ENCODE measurements around the gene CAMK1D. TPM values are rescaled to one million over a fixed set of nuclear protein-coding genes. Genes with fewer than 3 reads are reported as not detected.
"Not testable (repeated sequence)": the region's sequence is repeated elsewhere in the genome, so short reads cannot be mapped to it uniquely, and the experiment has no call there.

CAMK1D gene
- total RNA-seq, 1 donor from 2014 or later, result 22.5 TPM

- no peak for TF ChIP-seq CTCF (IDR thresholded peaks at IDR 0.05)
- Histone ChIP-seq H3K27me3 (ENCODE audit: low read depth) (peaks cover 5% of the 10 kb centered on the region), H3K36me3 (no peaks in the 10 kb centered on the region), H3K4me1 (no peaks in the 10 kb centered on the region), H3K9me3 (no peaks in the 10 kb centered on the region), H3K4me3 (no peak overlapping the region), H3K27ac (no peak overlapping the region)
- no peak for DNase-seq
- intact Hi-C loops (cut with DNase I), result no loop called here
- no peak for ATAC-seq
Measured at GRCh38 chr10:12539350-12540164, 190.2 kb downstream of the CAMK1D start.

GRCh38 chr10:12540341-12540781, 191.0 kb downstream of the CAMK1D start:
- intact Hi-C loops (cut with DNase I), result no loop called here
- no peak for TF ChIP-seq CTCF (IDR thresholded peaks at IDR 0.05)
- H3K9me3 ChIP-seq, result no peaks in the 10 kb centered on the region
- no peaks in the 10 kb centered on the region for H3K36me3 ChIP-seq
- H3K27ac ChIP-seq, result no peak overlapping the region
- no peak for DNase-seq
- H3K4me3 ChIP-seq, result no peak overlapping the region
- H3K27me3 ChIP-seq (ENCODE audit: low read depth), result peaks cover 5% of the 10 kb centered on the region
- no peak for ATAC-seq
- H3K4me1 ChIP-seq, result no peaks in the 10 kb centered on the region

GRCh38 chr10:12541446-12542067, 192.2 kb downstream of the CAMK1D start:
- Histone ChIP-seq H3K27ac (no peak overlapping the region), H3K36me3 (no peaks in the 10 kb centered on the region), H3K4me1 (no peaks in the 10 kb centered on the region), H3K4me3 (no peak overlapping the region), H3K27me3 (ENCODE audit: low read depth) (peaks cover 5% of the 10 kb centered on the region), H3K9me3 (no peaks in the 10 kb centered on the region)
- intact Hi-C loops (cut with DNase I), result no loop called here
- no peak for TF ChIP-seq CTCF (IDR thresholded peaks at IDR 0.05)
- DNase-seq, result no peak
- ATAC-seq, result no peak

- H3K9me3 ChIP-seq, result no peaks in the 10 kb centered on the region
- H3K27ac ChIP-seq, result no peak overlapping the region
- DNase-seq (no peak), ATAC-seq (no peak)
- peaks cover 5% of the 10 kb centered on the region for H3K27me3 ChIP-seq (ENCODE audit: low read depth)
- no peak overlapping the region for H3K4me3 ChIP-seq
- H3K36me3 ChIP-seq, result no peaks in the 10 kb centered on the region
- intact Hi-C loops (cut with DNase I), result no loop called here
- H3K4me1 ChIP-seq, result no peaks in the 10 kb centered on the region
- no peak for TF ChIP-seq CTCF (IDR thresholded peaks at IDR 0.05)
Measured at GRCh38 chr10:12542133-12542670, 192.9 kb downstream of the CAMK1D start.

GRCh38 chr10:12543589-12543988, 194.2 kb downstream of the CAMK1D start:
- no peak for TF ChIP-seq CTCF (IDR thresholded peaks at IDR 0.05)
- DNase-seq, result no peak

GRCh38 chr10:12546160-12546802, 196.9 kb downstream of the CAMK1D start:
- H3K27ac ChIP-seq; intact Hi-C loops (cut with DNase I); ATAC-seq; H3K9me3 ChIP-seq; H3K27me3 ChIP-seq (ENCODE audit: low read depth); DNase-seq; H3K4me3 ChIP-seq; H3K4me1 ChIP-seq; H3K36me3 ChIP-seq: not testable (repeated sequence)

More at GRCh38 chr10:12543589-12543988, 194.2 kb downstream of the CAMK1D start:
- H3K4me3 ChIP-seq, result no peak overlapping the region
- H3K27ac ChIP-seq, result no peak overlapping the region
- no peaks in the 10 kb centered on the region for H3K36me3 ChIP-seq
- no peak for ATAC-seq
- peaks cover 5% of the 10 kb centered on the region for H3K27me3 ChIP-seq (ENCODE audit: low read depth)
- H3K9me3 ChIP-seq, result no peaks in the 10 kb centered on the region
- intact Hi-C loops (cut with DNase I), result no loop called here
- no peaks in the 10 kb centered on the region for H3K4me1 ChIP-seq
